Measurements from ENCODE around the gene LRPAP1. TPM values are rescaled to one million over a fixed set of nuclear protein-coding genes. Genes with fewer than 3 reads are reported as not detected.
"Not testable (repeated sequence)": the region's sequence is repeated elsewhere in the genome, so short reads cannot be mapped to it uniquely, and the experiment has no call there.

LRPAP1 gene
- total RNA-seq (2014; rRNA removed; shearing (Covaris generic)), result 257 and 281 TPM in 2 replicates

- peak; percentile 77 for DNase-seq (ENCODE audit: low spot score)
Observed at GRCh38 chr4:3531879-3532750, at the start of gene LRPAP1. LRPAP1 (minus strand) TSS chr4:3532422; CDS start chr4:3532412, 10 bp downstream.

GRCh38 chr4:3581334-3582090, 49.3 kb upstream of the LRPAP1 start:
- DNase-seq (ENCODE audit: low spot score), result not testable (repeated sequence)

- not testable (repeated sequence) for DNase-seq (ENCODE audit: low spot score)
Observed at GRCh38 chr4:3580859-3581258, 48.6 kb upstream of the LRPAP1 start.

GRCh38 chr4:3578527-3579144, 46.4 kb upstream of the LRPAP1 start:
- not testable (repeated sequence) for DNase-seq (ENCODE audit: low spot score)

- not testable (repeated sequence) for DNase-seq (ENCODE audit: low spot score)
Observed at GRCh38 chr4:3578052-3578451, 45.8 kb upstream of the LRPAP1 start.

- DNase-seq (ENCODE audit: low spot score), result not testable (repeated sequence)
Observed at GRCh38 chr4:3577208-3577892, 45.1 kb upstream of the LRPAP1 start.

GRCh38 chr4:3576533-3577207, 44.4 kb upstream of the LRPAP1 start:
- not testable (repeated sequence) for DNase-seq (ENCODE audit: low spot score)

- DNase-seq (ENCODE audit: low spot score), result not testable (repeated sequence)
Observed at GRCh38 chr4:3575426-3576369, 43.5 kb upstream of the LRPAP1 start.

GRCh38 chr4:3574865-3575264, 42.6 kb upstream of the LRPAP1 start:
- DNase-seq (ENCODE audit: low spot score), result not testable (repeated sequence)

- not testable (repeated sequence) for DNase-seq (ENCODE audit: low spot score)
Observed at GRCh38 chr4:3574346-3574745, 42.1 kb upstream of the LRPAP1 start.

GRCh38 chr4:3573131-3573530, 40.9 kb upstream of the LRPAP1 start:
- no peak for DNase-seq (ENCODE audit: low spot score)

GRCh38 chr4:3572363-3572762, 40.1 kb upstream of the LRPAP1 start:
- no peak for DNase-seq (ENCODE audit: low spot score)

GRCh38 chr4:3571921-3572320, 39.7 kb upstream of the LRPAP1 start:
- DNase-seq (ENCODE audit: low spot score), result no peak

- DNase-seq (ENCODE audit: low spot score), result not testable (repeated sequence)
Observed at GRCh38 chr4:3570923-3571322, 38.7 kb upstream of the LRPAP1 start.

GRCh38 chr4:3569611-3570010, 37.4 kb upstream of the LRPAP1 start:
- DNase-seq (ENCODE audit: low spot score), result not testable (repeated sequence)

GRCh38 chr4:3566701-3567100, 34.5 kb upstream of the LRPAP1 start:
- not testable (repeated sequence) for DNase-seq (ENCODE audit: low spot score)

GRCh38 chr4:3566301-3566700, 34.1 kb upstream of the LRPAP1 start:
- DNase-seq (ENCODE audit: low spot score), result not testable (repeated sequence)

GRCh38 chr4:3564948-3565347, 32.7 kb upstream of the LRPAP1 start:
- DNase-seq (ENCODE audit: low spot score), result not testable (repeated sequence)

GRCh38 chr4:3563403-3563802, 31.2 kb upstream of the LRPAP1 start:
- no peak for DNase-seq (ENCODE audit: low spot score)

GRCh38 chr4:3562127-3562526, 29.9 kb upstream of the LRPAP1 start:
- not testable (repeated sequence) for DNase-seq (ENCODE audit: low spot score)
